IMR-90 (cell line): ENCODE measurements around the gene CHRD. TPM values are rescaled to one million over a fixed set of nuclear protein-coding genes. Genes with fewer than 3 reads are reported as not detected.

Experiments used
- ATAC-seq: fragments of 200-7000 bp; cut with Tn5 transposase; 2 replicates; pipeline ENCODE4 v1.9.1; 2020; ENCODE audit warnings: low read depth, mild to moderate bottlenecking, moderate library complexity
- BruUV-seq: library from RNA; stranded (reverse); fragments of 400-500 nt; replicated peaks from 2 replicates; lab custom pipeline; 2021; lab: Mats Ljungman, UMichigan
- CTCF ChIA-PET: fragments of 300-600 bp; formaldehyde crosslinking; extraction: SDS; loops from one replicate; lab custom pipeline; 2021; ENCODE audit warnings: antibody characterized with exemption; lab: Yijun Ruan, JAX
- POLR2A ChIA-PET: fragments of 300-600 bp; sonication (Branson Sonifier 250); formaldehyde crosslinking; loops from one replicate; lab custom pipeline; 2022; ENCODE audit warnings: antibody characterized with exemption; ENCODE audit not compliant: unreplicated experiment; lab: Charles Lee
- DNase-seq: peaks from one replicate; pipeline ENCODE4 v3.0.0; 2013
- H2AFZ ChIP-seq: replicated peaks from 2 replicates; pipeline ENCODE3; 2013; ENCODE audit warnings: low read length, mild to moderate bottlenecking; ENCODE audit not compliant: poor library complexity
- H2AK5ac ChIP-seq: 2 replicates; pipeline ENCODE4 v1.6.1; 2013; ENCODE audit warnings: low read depth, low read length, inconsistent platforms
- H2AK9ac ChIP-seq: replicated peaks from 2 replicates; pipeline ENCODE3; 2013; ENCODE audit warnings: mild to moderate bottlenecking, low read depth, low read length, moderate library complexity; ENCODE audit not compliant: poor library complexity
- H2BK120ac ChIP-seq: 2 replicates; pipeline ENCODE4 v1.6.1; 2013; ENCODE audit warnings: low read depth, low read length, inconsistent platforms
- H2BK15ac ChIP-seq: 3 replicates; pipeline ENCODE4 v1.6.1; 2013; ENCODE audit warnings: low read depth, low read length, inconsistent platforms
- H2BK20ac ChIP-seq: 2 replicates; pipeline ENCODE4 v1.6.1; 2013; ENCODE audit warnings: low read depth, mild to moderate bottlenecking, inconsistent platforms, low read length, moderate library complexity
- H2BK5ac ChIP-seq: 2 replicates; pipeline ENCODE4 v1.6.1; 2013; ENCODE audit warnings: mild to moderate bottlenecking, low read depth, low read length, inconsistent platforms; ENCODE audit not compliant: poor library complexity, severe bottlenecking
- H3K14ac ChIP-seq: replicated peaks from 2 replicates; pipeline ENCODE4 v1.6.1; 2013; ENCODE audit warnings: low read depth, low read length, inconsistent platforms
- H3K18ac ChIP-seq: 2 replicates; pipeline ENCODE4 v1.6.1; 2013; ENCODE audit warnings: low read depth, low read length, control low read depth
- H3K23ac ChIP-seq: 2 replicates; pipeline ENCODE4 v1.6.1; 2013; ENCODE audit warnings: low read depth, low read length, inconsistent platforms
- H3K27ac ChIP-seq: 2 replicates; pipeline ENCODE4 v1.5.1; 2013; ENCODE audit warnings: mild to moderate bottlenecking, control low read depth, low read length; ENCODE audit not compliant: insufficient read depth
- H3K27me3 ChIP-seq: 2 replicates; pipeline ENCODE4 v1.6.1; 2013; ENCODE audit warnings: low read length; ENCODE audit not compliant: control insufficient read depth, insufficient read depth
- H3K36me3 ChIP-seq: 2 replicates; pipeline ENCODE4 v1.6.1; 2013; ENCODE audit warnings: low read length, mixed read lengths; ENCODE audit not compliant: control insufficient read depth, insufficient read depth
- H3K4ac ChIP-seq: 2 replicates; pipeline ENCODE4 v1.6.1; 2013; ENCODE audit warnings: low read depth, low read length, inconsistent platforms
- H3K4me1 ChIP-seq: 2 replicates; pipeline ENCODE4 v1.6.1; 2013; ENCODE audit warnings: low read length, mixed read lengths; ENCODE audit not compliant: control insufficient read depth, insufficient read depth
- H3K4me2 ChIP-seq: 2 replicates; pipeline ENCODE4 v1.6.1; 2013; ENCODE audit warnings: low read depth, mild to moderate bottlenecking, control low read depth, low read length, moderate library complexity
- H3K4me3 ChIP-seq: 2 replicates; pipeline ENCODE4 v1.5.1; 2013; ENCODE audit warnings: low read depth, mild to moderate bottlenecking, control low read depth, low read length, moderate library complexity; ENCODE audit not compliant: insufficient read depth
- H3K56ac ChIP-seq: 2 replicates; pipeline ENCODE4 v1.6.1; 2013; ENCODE audit warnings: low read length, inconsistent platforms; ENCODE audit not compliant: insufficient read depth; ENCODE audit errors: extremely low read depth
- H3K79me1 ChIP-seq, 2 experiments: 2 replicates each; pipeline ENCODE4 v1.6.1; 2013; ENCODE audit warnings: low read length in 2 of 2, inconsistent platforms in 1 of 2, low read depth in 1 of 2
- H3K9ac ChIP-seq: 2 replicates; pipeline ENCODE4 v1.6.1; 2013; ENCODE audit warnings: low read depth, low read length, control low read depth
- H3K9me1 ChIP-seq: 2 replicates; pipeline ENCODE4 v1.6.1; 2013; ENCODE audit warnings: low read length, inconsistent platforms; ENCODE audit not compliant: insufficient read depth
- H3K9me3 ChIP-seq: 2 replicates; pipeline ENCODE4 v1.6.1; 2013; ENCODE audit warnings: low read length; ENCODE audit not compliant: control insufficient read depth, insufficient read depth
- H4K20me1 ChIP-seq: 2 replicates; pipeline ENCODE4 v1.6.1; 2013; ENCODE audit warnings: low read length, inconsistent platforms; ENCODE audit not compliant: insufficient read depth
- H4K5ac ChIP-seq: 2 replicates; pipeline ENCODE4 v1.6.1; 2013; ENCODE audit warnings: mild to moderate bottlenecking, low read depth, low read length, control low read depth
- H4K8ac ChIP-seq, 2 experiments: 2 replicates each; pipeline ENCODE4 v1.6.1; 2013; ENCODE audit warnings: low read depth in 2 of 2, low read length in 2 of 2, control low read depth in 1 of 2, inconsistent platforms in 1 of 2
- H4K91ac ChIP-seq: 2 replicates; pipeline ENCODE4 v1.6.1; 2013; ENCODE audit warnings: low read depth, low read length, inconsistent platforms; ENCODE audit not compliant: insufficient read depth
- BHLHE40 ChIP-seq: fragments of 150-350 bp; IDR thresholded peaks from 2 replicates; pipeline ENCODE4 v1.6.1; 2016; ENCODE audit warnings: mild to moderate bottlenecking, low read depth, low read length
- CEBPB ChIP-seq: IDR thresholded peaks from 2 replicates; pipeline ENCODE4 v1.6.1; 2012; ENCODE audit warnings: low read depth, low read length, improper control_type of control experiment
- CHD1 ChIP-seq: IDR thresholded peaks from 2 replicates; pipeline ENCODE4 v1.6.1; 2012; ENCODE audit warnings: low read depth, low read length, improper control_type of control experiment
- CTCF ChIP-seq: conservative IDR thresholded peaks from 2 replicates; pipeline ENCODE4 v1.5.1; 2012; ENCODE audit warnings: mild to moderate bottlenecking, low read depth, low read length, improper control_type of control experiment
- FOS ChIP-seq: fragments of 150-350 bp; IDR thresholded peaks from 2 replicates; pipeline ENCODE4 v1.6.1; 2016; ENCODE audit warnings: low read depth, low read length
- MAFK ChIP-seq: IDR thresholded peaks from 2 replicates; pipeline ENCODE4 v1.6.1; 2012; ENCODE audit warnings: low read depth, low read length, improper control_type of control experiment
- MAZ ChIP-seq: IDR thresholded peaks from 2 replicates; pipeline ENCODE4 v1.6.1; 2012; ENCODE audit warnings: low read depth, mild to moderate bottlenecking, low read length, improper control_type of control experiment, moderate library complexity, borderline replicate concordance
- NFE2L2 ChIP-seq: fragments of 150-350 bp; IDR thresholded peaks from 2 replicates; pipeline ENCODE4 v1.6.1; 2016; ENCODE audit warnings: low read depth, mild to moderate bottlenecking, low read length
- POLR2A ChIP-seq: IDR thresholded peaks from 2 replicates; pipeline ENCODE4 v1.6.1; 2012; ENCODE audit warnings: mild to moderate bottlenecking, low read depth, low read length
- RAD21 ChIP-seq: IDR thresholded peaks from 2 replicates; pipeline ENCODE4 v1.6.1; 2012; ENCODE audit warnings: low read length, improper control_type of control experiment
- RCOR1 ChIP-seq: IDR thresholded peaks from 2 replicates; pipeline ENCODE4 v1.6.1; 2012; ENCODE audit warnings: mild to moderate bottlenecking, low read length, improper control_type of control experiment; ENCODE audit not compliant: insufficient replicate concordance
- RFX5 ChIP-seq: IDR thresholded peaks from 2 replicates; pipeline ENCODE4 v1.8.0; 2012; ENCODE audit warnings: low read depth, mild to moderate bottlenecking, low read length, moderate library complexity
- SMC3 ChIP-seq: fragments of 150-350 bp; IDR thresholded peaks from 2 replicates; pipeline ENCODE4 v1.6.1; 2016; ENCODE audit warnings: low read depth, mild to moderate bottlenecking, antibody characterized with exemption, low read length, moderate library complexity
- USF2 ChIP-seq: fragments of 150-350 bp; IDR thresholded peaks from 2 replicates; pipeline ENCODE4 v1.6.1; 2017; ENCODE audit warnings: mild to moderate bottlenecking, antibody characterized with exemption, low read length, low read depth
- WGBS, 2 experiments: methylation state at CpG; one replicate each; pipeline versions ENCODE4 v1.1.5 to v1.1.7; 2013; ENCODE audit warnings: missing lambda C conversion rate in 2 of 2; ENCODE audit not compliant: insufficient read length in 1 of 2; ENCODE audit errors: extremely low coverage in 2 of 2; 5-methylcytosine and 5-hydroxymethylcytosine counted together
- dilution Hi-C: fragments of 300-500 bp; cut with HindIII; formaldehyde crosslinking; loops from one replicate; pipeline ENCODE4 v1.14.3; 2018; ENCODE audit warnings: low sequenced_read_pairs; ENCODE audit not compliant: unreplicated experiment
- in situ Hi-C: fragments of 300-500 bp; cut with MboI; formaldehyde crosslinking; loops from 3 replicates; pipeline ENCODE4 v1.14.3; 2019; ENCODE audit warnings: low sequenced_read_pairs, inconsistent platforms, mixed read lengths
- intact Hi-C: fragments of 100-400 bp; cut with micrococcal nuclease; formaldehyde crosslinking; loops from 2 replicates; pipeline ENCODE4 v1.10.0; 2022
- polyA plus RNA-seq, 3 experiments: library from polyadenylated mRNA; depleted of rRNA; stranded (reverse); fragments of >200 nt; gene quantifications; 2 replicates each; pipeline ENCODE4 v1.2.3, GENCODE V29; 2012; ENCODE audit warnings: low replicate concordance in 1 of 3
- total RNA-seq: library from RNA; depleted of rRNA; stranded (reverse); fragments of >200 nt; gene quantifications from 2 replicates; pipeline ENCODE4 v1.2.3, GENCODE V29; 2012

Gene CHRD
- total and polyA plus RNA-seq, 2 of the 4 experiments (the other 2 are of a cell fraction) = under 0.01 to 0.09 TPM

- peaks cover 33% of the 10 kb centered on the region for H3K9me1 ChIP-seq
- H2BK15ac ChIP-seq = no peak overlapping the region
- H3K23ac ChIP-seq = peak overlapping the region; percentile 39
- 0% methylated on average over 23 of the region's 77 CpGs; no CpG with 5 or more reads in 1 of the 2 experiments for WGBS, 2 experiments
- no peak overlapping the region for H2BK20ac ChIP-seq
- peak overlapping the region; percentile 88 for H2AFZ ChIP-seq
- in situ Hi-C loops = no loop called here
- peak overlapping the region; percentile 60; the same call in 1 of the 2 replicates for H4K91ac ChIP-seq
- H4K20me1 ChIP-seq = peaks cover 65% of the 10 kb centered on the region
- peaks cover 43% of the 10 kb centered on the region for H3K4me1 ChIP-seq
- ChIA-PET POLR2A (no interaction called here), CTCF (interaction anchor here (1.1 kb wide), 1 partner anchor 10 kb away, joined by 4 read pairs; no protein-coding TSS in a partner anchor)
- intact Hi-C loops = no loop called here
- peak overlapping the region; percentile 40; the same call in 1 of the 2 replicates for H2BK120ac ChIP-seq
- H3K4me2 ChIP-seq = peak overlapping the region; percentile 88
- peak overlapping the region; percentile 34 for H3K14ac ChIP-seq
- H3K18ac ChIP-seq = no peak overlapping the region
- H3K27ac ChIP-seq = peak overlapping the region; percentile 96
- H3K4ac ChIP-seq = peak overlapping the region; percentile 67
- H3K79me1 ChIP-seq = peaks cover 23 to 89% of the 10 kb centered on the region in 2 experiments
- no TSS peak for BruUV-seq
- H2AK9ac ChIP-seq = peak overlapping the region; percentile 92
- ATAC-seq = peak; percentile 49
- peaks cover 43% of the 10 kb centered on the region for H3K36me3 ChIP-seq
- peak overlapping the region; percentile 8 to 72; a peak in 2 of 4 replicates for H4K8ac ChIP-seq
- peak; percentile 78 for DNase-seq
- H3K9me3 ChIP-seq = no peaks in the 10 kb centered on the region
- H3K56ac ChIP-seq = peak overlapping the region; percentile 36; the same call in 1 of the 2 replicates
- peak overlapping the region; percentile 86 for H2AK5ac ChIP-seq
- no peaks in the 10 kb centered on the region for H3K27me3 ChIP-seq
- peak overlapping the region; percentile 85 for H2BK5ac ChIP-seq
- H3K4me3 ChIP-seq = peak overlapping the region; percentile 91
- dilution Hi-C loops = no loop called here
- H4K5ac ChIP-seq = peak overlapping the region; percentile 37; the same call in 1 of the 2 replicates
- peak overlapping the region; percentile 84 for H3K9ac ChIP-seq
- TF ChIP-seq USF2 (peak; percentile 50; the same call in 1 of the 2 replicates), RFX5 (no peak), RAD21 (no peak), MAFK (no peak), BHLHE40 (no peak), FOS (peak; percentile 28; the same call in 1 of the 2 replicates), CEBPB (peak; percentile 61), RCOR1 (no peak), CTCF (no peak), SMC3 (no peak), POLR2A (peak; percentile 61), NFE2L2 (no peak), MAZ (no peak; the same call in 1 of the 2 replicates), CHD1 (no peak)
Observed at GRCh38 chr3:184335661-184336546, 44.0 kb upstream of the CHRD start.
